HG03196 (cell line): ENCODE measurements around the gene ASXL1.

Source experiments
- ATAC-seq: cut with Tn5 transposase; IDR thresholded peaks from one replicate; pipeline ENCODE4 v1.9.1; 2021; ENCODE audit not compliant: unreplicated experiment

Gene ASXL1

DNA sequence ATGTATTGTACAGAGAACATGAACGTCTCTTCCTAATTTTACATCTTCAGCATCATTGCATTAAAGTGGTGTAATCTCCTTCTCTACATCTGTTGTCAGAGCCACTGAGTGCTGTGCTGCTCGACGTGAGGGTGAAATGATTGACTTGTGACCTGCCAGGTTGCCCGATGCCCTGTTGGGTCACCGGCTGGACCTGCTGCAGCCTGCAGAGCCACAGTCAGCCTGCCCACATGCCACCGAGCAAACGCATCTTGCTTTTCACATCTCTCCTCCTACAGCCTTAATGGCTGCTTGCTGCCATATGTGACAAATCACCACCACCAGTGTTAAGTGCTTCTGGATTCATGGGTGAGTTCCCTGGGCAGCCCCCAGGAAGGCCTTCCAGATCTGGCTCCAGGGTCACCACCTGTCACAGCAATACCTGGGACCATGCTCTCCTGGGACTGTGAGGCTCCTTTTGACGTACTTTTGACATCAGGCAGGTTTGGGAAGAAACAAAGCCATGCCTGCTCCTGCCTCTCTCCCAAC is 80.3 kb downstream of the ASXL1 start:
- ATAC-seq, result no peak

DNA sequence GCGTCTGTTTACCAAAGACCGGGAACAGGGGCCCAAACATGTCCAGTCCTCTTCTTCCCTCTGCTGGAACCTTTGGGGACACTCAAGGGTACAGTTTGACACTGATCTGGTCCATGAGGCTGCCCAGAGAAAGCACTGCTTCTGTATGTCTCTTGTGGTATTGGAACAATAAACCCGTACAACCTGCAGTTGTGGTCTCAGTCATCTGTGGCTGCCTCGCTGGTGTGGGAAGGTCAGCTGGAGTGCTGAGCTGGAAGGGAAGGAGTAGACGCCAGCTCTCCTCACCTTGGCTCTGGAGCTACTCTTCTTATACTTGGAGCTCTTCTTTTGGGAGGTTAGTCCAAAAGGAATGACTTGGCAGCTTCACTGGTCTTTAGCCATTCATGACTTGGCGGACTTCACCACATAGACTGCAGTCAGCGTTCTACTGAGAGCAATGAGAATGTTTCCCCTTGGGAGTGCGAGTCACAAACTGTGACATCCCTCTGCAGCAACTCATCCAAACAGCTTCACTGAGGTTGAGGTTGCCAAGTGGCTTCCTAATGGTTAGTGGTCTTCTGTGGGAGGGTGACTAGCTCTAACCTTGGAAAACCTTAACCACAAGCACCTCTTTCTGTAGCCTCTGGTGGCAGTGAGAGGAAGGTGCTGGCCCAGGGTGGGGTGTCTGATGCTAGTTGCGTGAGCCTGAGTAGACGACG is 81.2 kb downstream of the ASXL1 start:
- ATAC-seq, result no peak

DNA sequence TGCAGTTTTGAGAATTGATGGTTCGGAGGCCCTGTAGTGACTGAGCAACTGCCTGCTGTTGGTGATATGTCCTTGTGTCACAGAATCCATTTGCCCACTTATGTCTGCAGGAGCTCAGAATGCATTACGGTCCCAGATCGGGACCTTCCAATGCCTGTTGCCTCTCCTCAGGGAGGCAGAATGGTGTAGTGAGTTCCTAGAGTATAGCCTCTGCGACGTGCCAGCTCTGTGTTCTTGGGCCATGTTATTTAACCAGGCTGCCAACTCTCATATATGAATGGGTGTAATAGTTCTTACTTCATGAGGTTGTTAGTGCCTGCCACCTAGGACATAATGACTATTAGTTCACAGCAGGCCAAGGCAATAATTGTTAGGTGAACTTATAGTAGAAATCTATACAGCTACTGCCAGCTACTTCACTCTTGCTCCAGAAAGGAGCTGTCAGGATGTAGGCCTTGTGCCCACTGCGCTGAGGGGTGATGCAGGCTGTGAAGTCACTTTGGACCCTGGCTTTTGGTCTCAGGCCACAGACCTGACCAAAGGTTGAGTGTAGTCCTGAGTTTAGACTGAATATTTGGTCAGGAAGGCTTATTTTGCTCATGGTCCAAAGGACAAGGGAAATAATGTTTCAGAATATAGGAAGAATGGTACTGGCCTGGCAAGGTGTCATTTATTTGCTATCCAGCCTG is 82.1 kb downstream of the ASXL1 start:
- no peak for ATAC-seq

- no peak for ATAC-seq
Measured at GRCh38 chr20:32440758-32441078, 82.6 kb downstream of the ASXL1 start.

GRCh38 chr20:32441638-32442037 is 83.5 kb downstream of the ASXL1 start:
- no peak for ATAC-seq

DNA sequence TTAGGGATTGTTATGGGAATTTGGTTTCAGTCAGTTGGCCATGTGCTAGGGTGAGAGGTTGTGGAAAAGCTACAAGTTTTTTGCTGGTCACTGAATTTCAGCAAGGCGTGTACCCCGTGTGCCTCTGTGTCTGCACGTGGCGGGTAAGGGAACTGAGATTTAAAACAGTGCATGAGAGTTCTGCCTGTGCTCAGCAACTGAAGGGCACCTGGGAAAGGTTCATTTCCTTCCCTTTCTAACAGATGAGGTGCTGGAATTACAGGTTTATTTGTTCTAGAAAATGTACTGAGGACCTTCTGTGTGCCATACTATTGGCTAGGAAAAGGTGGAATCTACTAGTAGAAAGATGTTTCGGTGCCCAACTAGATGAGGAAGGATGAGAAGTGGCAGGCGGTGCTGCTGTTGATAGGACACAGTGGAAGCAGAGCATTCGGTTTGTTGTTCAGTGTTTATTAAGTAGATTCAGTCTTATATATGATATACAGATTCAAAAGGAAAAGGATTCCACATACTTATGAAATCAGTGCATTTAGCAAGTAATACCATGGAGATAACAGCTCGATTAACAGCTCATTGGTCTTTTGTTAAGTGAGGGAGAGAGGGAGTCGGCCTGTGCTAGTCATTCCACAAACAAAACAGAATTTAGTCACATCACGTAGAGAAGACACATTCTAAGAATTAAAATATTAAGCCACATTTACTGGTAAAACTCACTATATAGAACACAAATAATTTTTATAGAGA is 84.7 kb downstream of the ASXL1 start:
- no peak for ATAC-seq

DNA sequence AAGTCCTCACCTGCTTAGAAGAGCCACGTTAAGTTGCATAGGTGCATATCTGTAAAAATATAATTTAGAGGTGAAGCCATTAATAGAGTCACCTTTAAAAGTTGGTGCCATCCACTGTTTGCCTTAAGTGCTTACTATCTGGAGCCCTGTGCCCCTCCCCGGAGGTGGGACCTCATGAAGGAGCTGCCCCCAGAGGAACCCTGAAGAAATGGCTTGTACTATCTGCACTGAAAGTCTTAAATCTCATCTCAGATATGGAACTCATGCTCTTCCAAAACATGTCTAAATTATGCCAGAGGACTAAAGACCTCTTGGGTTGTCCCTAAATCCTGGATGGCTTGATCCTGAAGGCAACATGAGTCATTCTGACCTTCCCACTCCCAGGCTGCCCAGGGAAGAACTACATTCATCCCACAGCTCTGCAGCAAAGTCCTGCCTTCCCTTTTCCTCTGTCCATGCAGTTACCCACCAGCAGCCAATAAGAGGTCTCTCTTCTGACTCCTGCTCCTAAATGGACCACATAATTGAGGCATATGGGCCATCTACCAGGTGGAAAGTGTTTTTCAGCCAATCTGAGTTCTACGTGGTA is 85.3 kb downstream of the ASXL1 start:
- ATAC-seq, result no peak

DNA sequence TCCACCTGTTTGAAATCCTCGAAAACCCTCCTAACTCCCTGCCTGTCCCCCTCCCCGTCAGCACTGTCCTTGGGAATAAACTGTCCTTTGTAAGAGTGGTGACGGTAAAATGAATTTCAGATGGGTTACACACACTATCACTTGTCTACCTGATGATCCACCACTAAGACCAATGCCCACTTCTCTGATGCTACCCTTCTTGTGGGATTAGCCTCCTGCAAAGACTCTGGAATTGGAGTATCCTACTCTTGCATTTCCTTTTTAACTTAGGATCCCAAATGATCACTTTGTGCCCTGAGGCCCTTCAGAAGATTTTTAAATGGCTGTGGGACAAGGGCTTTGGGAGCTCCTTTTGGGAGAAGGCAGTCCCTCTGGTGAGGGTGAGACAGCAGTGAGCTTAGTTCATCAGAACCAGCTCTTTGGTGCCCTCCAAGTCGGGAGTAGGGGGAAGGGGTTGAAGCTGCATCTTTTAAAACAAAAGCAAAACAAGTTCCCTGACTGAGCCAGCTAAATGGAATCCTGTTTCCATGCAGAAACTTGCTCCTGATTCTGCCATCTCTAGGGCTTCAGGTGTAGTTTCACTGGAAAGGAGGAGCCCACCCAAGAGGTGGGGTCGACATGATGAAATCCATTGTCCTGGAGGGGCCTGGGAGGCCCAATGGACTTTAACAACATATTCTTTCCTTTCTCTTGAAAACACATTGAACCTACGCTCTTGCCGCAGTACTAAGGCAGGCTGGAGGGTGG is 86.5 kb downstream of the ASXL1 start:
- no peak for ATAC-seq

DNA sequence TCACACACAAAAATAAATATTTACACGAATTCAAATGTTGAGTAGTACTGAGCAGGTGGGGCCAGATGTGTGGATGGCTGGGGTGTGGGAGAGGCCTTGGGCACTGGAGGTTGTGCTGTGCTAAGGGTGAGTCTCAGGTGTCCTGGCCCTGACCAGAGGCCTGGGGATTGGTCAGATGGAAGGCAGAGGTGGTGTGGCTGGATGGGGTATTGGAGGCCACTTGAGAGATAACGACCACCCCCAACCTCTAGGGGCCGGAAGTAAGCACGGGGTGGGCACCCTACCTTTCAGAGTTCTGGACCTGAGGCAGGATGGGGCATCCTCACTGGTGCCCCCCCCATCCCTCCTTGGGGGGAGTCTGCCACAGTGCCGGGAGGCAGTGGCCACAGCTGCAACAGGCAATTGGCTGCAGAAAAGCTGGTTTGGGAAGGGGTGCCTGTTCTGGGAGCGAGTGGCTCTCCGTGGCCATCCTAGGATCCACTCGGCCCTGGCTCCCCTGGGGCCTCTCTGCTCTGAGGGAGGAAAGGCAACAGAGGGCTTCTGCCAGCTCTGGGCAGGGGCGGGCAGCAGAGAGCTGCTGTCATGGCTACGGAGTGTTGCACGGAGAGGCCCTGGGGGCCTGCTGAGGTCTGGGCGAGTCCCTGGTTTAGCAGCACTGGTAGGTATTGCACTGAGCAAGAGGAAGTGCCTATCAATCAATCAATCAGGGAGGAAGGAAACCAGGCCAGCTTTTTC is 87.6 kb downstream of the ASXL1 start:
- ATAC-seq, result no peak

GRCh38 chr20:32446301-32447100 is 88.4 kb downstream of the ASXL1 start:
- ATAC-seq, result no peak

DNA sequence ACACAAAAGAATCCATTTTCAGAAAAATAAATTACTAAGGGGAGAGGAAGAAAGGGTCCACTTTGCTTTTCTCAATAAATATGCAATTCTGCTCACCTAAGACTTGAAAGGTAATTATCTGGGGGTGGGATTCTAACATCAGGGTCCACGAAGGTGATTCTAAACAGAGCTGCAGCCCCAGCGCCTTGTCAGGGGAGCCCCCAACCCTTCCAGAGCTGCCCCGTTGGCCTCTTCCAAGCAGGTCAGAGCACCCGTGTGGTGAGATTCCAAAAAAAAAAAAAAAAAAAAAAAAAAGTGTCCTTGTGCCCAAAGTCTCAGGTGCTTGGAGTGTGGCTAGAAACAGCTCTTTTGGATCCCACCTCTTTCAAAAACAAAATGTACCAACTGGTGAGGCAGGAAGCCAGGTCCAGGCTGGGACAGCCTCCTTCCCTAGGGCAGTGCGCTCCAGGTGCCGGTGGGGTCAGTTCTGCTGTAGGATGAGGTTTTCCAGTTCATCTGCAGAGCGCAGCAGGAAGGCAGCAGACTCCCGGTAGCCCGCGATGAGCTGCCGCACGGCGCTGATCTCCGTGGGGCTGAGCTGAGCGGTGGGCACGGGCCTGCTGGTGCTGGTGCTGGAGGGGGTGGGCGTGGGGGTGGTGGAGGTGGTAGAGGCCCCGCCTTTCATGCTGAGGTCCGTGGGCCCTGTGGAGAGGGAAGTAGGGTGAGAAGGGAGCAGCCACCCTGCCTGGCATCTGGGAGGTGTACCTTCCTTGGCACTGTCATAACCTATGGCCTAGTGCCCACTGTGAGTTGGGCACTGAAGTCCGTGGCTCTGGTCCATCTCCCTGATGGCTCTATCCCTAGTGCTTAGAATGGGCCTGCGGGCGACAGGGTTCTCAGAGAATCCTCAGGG is 89.3 kb downstream of the ASXL1 start:
- ATAC-seq, result no peak

DNA sequence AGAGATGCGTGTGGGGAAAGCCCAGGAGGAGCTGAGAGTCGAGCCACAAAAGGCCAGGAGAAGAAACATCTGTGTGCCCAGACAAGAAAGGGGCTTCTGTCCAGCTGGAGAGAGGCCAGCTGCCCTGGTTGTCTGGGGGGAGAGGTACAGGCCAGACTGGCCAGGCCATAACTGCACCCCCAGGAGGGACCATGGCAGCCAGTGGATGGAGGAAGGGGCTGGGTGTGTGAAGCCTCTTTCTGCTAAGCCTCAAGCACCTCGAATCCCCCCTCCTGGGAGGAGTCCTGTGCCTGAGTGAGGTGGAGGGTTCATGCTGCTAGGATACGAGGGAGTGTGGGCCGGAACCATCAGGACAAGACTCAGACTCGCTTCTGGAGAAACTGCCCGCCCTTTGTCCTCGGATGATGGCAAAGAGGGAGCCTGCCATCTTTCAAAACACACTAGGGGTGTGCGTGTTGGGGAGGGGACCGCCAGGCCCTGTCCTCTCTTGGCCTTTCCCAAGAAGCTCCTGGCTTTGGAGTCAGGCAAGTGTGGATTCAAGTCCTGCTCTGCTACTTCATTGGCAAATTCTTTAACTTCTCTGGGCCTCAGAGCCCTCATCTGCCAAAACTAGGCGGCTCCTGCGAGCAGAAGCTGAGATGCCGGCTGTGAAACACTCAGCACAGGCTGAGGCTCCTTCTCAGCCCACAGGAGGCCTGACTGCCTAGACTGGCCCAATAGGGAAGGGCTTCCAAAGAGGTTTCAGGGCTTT is 90.3 kb downstream of the ASXL1 start:
- ATAC-seq, result no peak

DNA sequence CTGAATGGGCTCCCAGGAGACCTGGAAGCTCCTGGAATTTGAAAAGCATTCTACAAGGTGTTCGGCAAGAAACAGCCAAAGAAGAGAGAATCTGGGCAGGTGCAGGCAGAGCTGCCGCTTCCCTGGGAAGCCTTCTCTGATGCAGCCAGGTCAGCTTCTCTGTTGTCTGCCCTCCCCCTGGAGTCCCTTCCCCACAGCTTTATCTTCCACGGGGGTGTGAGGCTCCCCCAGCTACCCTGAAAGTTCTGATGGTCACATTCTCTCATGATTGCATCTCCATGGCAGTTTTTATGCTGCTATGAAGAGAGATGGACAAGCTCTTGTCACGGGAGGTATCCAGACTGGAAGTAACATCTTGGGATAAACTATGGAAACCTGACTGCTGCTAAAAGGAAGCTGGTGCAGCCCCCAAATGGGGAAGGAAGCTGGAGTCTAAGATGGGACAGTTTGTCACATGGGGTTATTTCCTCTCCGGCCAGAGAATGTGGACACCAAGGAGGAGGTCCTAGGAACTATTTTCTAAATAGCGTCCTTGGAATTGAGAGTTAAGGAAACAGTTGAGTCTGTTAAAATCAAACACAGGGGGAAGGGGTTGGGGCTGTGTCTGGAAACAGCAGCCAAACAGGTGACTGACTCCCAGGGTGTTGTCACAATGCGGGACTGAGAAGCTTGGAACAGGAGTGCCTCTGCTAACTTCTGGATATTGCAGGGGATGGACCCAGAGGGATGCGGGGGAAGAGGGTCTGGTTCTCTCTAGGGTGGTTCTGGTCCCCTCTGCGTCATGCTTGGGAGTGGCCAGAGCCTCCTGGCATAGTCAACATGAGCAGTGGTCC is 91.1 kb downstream of the ASXL1 start:
- ATAC-seq, result no peak

DNA sequence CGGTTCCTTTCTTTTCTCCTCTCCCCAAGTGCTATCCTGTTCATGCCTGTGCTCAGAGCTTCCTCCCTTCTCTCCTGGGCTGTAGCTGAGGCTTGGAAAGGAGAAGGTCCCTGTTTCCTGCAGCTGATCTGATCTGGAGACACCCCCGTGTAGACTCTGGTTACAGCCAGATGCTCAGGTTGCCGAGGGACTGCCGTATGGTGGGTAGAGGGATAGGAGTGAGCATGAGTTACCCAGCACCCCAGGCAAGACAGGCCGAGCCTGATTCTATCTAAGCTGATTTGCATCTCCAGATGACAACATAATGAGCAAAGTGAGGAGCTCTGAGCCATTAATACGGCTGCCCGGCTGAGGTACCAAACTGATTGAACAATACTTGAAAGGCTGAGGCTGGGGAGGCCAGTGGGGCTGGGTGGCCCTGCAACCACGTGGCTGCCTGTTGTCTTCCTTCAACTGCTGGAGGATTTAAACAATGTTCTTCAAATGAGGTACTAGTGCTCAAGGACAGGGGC is 91.8 kb downstream of the ASXL1 start:
- no peak for ATAC-seq

DNA sequence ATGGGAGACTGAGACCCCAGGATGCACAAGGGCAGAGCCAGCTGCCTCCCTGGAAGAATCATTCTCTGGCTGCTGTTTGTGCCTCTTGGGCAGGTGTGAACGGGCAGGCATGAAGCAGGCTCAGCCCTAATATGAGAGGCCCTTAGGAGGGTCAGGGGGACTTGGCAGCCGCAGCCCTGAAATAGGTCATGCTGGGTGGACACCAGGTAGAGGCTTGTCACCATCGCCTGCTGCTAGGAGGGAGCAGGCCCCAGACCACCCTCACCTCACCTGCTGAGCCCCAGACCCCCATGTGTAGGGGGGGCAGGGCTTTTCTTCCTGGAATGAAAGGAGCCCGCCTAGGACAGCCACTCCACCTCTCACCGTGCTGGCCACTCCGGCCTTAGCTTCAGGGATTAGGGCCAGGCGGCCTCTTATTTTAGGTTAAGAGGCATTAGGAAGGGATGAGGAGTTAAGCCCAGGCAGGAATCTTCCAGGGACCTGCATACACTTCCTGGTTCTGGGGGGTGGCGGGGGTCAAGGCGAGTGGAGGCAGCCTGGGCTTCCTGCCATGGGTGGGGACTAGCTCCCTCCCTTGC is 92.4 kb downstream of the ASXL1 start:
- ATAC-seq, result no peak

GRCh38 chr20:32451340-32451681 is 93.2 kb downstream of the ASXL1 start:
- ATAC-seq, result no peak
